Transverse colon (tissue), 4 donors: ENCODE measurements around the gene TALDO1. TPM values are rescaled to one million over a fixed set of nuclear protein-coding genes. Genes with fewer than 3 reads are reported as not detected.

Experiments
- DNase-seq: peaks from one replicate; pipeline ENCODE4 v3.0.0-alpha.2; 2019
- H3K27ac ChIP-seq, 4 donors: fragments of 200-600 bp; sonication (generic); 2 replicates each; pipeline ENCODE4 v1.5.1; 2016 to 2018; ENCODE audit warnings: inconsistent platforms in 4 of 4
- H3K27me3 ChIP-seq: fragments of 200-600 bp; sonication (generic); 2 replicates; pipeline ENCODE4 v1.5.1; 2017; ENCODE audit warnings: inconsistent platforms
- H3K36me3 ChIP-seq, 4 donors: fragments of 200-600 bp; sonication (generic); 2 replicates each; pipeline ENCODE4 v1.5.1; 2017 to 2019; ENCODE audit warnings: inconsistent platforms in 4 of 4
- H3K4me1 ChIP-seq, 4 donors: fragments of 200-600 bp; sonication (generic); 2 replicates each; pipeline ENCODE4 v1.5.1; 2017 to 2020; ENCODE audit warnings: inconsistent platforms in 4 of 4
- H3K4me3 ChIP-seq, 4 donors: fragments of 200-600 bp; sonication (generic); 1 replicate in 1 of 4; 2 replicates in 3 of 4; pipeline versions ENCODE4 v1.5.1 to v1.6.1; 2017 to 2019; ENCODE audit warnings: inconsistent platforms in 4 of 4
- H3K9me3 ChIP-seq, 2 donors: fragments of 200-600 bp; sonication (generic); 2 replicates each; pipeline ENCODE4 v1.5.1; 2017 to 2019; ENCODE audit warnings: inconsistent platforms in 2 of 2
- EP300 ChIP-seq: sonication (generic); formaldehyde crosslinking; IDR thresholded peaks from one replicate; pipeline ENCODE4 v1.6.1; 2017; ENCODE audit warnings: antibody characterized with exemption, low read depth
- POLR2A ChIP-seq: fragments of 450-650 bp; IDR thresholded peaks from one replicate; pipeline ENCODE4 v1.6.1; 2016; ENCODE audit warnings: antibody characterized with exemption, mild to moderate bottlenecking, moderate library complexity
- POLR2AphosphoS5 ChIP-seq, 3 donors: sonication (generic); formaldehyde crosslinking; IDR thresholded peaks; one replicate each; pipeline ENCODE4 v1.6.1; 2016; ENCODE audit warnings: antibody characterized with exemption in 3 of 3
- WGBS, 2 donors: methylation state at CpG; one replicate each; pipeline ENCODE4 v1.1.5; 2018; ENCODE audit warnings: low coverage in 1 of 2; 5-methylcytosine and 5-hydroxymethylcytosine counted together
- in situ Hi-C, 4 donors: fragments of 200-750 bp; cut with MboI; loops; one replicate each; pipeline versions ENCODE4 v1.15.0 to v1.15.1; 2017; ENCODE audit warnings: low sequenced_read_pairs in 3 of 4, low pct_ligation_motif_present in 1 of 4, low pct_unique_long_range_greater_than_20kb in 1 of 4
- intact Hi-C: fragments of 100-400 bp; cut with DNase I; formaldehyde crosslinking; loops from one replicate; pipeline ENCODE4 v1.15.1; 2023; ENCODE audit warnings: low total_unique reads
- total RNA-seq, 4 donors: library from RNA; depleted of rRNA; stranded (reverse); fragments of >200 nt; gene quantifications; one replicate each; pipeline ENCODE4 v1.1.0, GENCODE V29; 2016
- TF ChIP-seq, protein P1 (sequence below), 5 experiments: fragments of 200-600 bp in 3 of 5; fragments of 450-650 bp in 2 of 5; sonication (generic) in 3 of 5; IDR thresholded peaks; 1 replicate in 2 of 5; 2 replicates in 3 of 5; pipeline ENCODE4 v1.5.1; 2016 to 2017; ENCODE audit warnings: antibody characterized with exemption in 5 of 5, inconsistent platforms in 3 of 5, mild to moderate bottlenecking in 2 of 5, moderate library complexity in 1 of 5

Gene TALDO1
- total RNA-seq, 4 donors from 2014 or later, result 124 to 164 (median 141) TPM

DNA sequence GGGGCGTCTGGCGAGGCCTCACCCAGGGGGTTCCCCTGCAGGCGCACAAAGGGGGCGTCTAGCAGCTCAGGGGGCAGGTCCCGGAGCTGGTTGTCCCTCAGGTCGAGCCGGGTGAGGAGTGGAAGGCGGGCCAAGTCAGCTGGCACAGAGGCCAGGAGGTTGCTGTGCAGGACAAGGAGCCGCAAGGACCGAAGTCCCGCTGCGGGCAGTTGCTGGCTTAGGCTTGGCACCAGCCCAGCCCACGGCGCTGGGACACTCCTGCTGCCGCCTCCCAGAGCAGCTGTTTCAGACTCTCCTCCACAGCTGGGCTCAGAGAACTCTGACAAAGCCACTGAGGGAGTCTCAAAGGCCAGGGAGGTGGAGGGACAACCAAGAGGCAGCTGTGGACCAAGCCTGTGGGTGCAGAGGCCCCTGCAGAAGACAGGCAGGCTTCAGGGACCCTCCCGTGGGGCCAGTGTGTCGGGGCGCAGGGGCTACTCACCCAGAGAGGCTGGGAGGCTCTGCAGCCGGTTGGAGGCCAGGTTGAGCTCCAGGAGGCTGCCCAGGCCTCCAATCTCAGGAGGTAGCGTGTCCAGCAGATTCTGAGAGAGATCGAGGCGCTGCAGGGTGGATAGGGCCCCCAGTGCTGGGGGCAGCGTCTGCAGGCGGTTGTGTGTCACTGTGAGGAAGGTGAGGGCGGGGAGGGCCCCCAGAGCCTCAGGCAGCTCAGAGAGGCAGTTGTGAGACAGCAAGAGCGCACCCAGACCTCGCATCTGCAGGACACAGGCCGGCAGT, 55.6 kb downstream of the TALDO1 start:
- Histone ChIP-seq H3K27me3 (no peaks in the 10 kb centered on the region), H3K36me3 (no peaks in the 10 kb centered on the region), H3K27ac (no peak overlapping the region), H3K4me3 (no peak overlapping the region), H3K9me3 (no peaks in the 10 kb centered on the region), H3K4me1 (peaks cover 14 to 29% (median 24%) of the 10 kb centered on the region in 4 donors)
- TF ChIP-seq EP300, result no peak
- no peak for TF ChIP-seq POLR2A
- TF ChIP-seq, protein P1, sequence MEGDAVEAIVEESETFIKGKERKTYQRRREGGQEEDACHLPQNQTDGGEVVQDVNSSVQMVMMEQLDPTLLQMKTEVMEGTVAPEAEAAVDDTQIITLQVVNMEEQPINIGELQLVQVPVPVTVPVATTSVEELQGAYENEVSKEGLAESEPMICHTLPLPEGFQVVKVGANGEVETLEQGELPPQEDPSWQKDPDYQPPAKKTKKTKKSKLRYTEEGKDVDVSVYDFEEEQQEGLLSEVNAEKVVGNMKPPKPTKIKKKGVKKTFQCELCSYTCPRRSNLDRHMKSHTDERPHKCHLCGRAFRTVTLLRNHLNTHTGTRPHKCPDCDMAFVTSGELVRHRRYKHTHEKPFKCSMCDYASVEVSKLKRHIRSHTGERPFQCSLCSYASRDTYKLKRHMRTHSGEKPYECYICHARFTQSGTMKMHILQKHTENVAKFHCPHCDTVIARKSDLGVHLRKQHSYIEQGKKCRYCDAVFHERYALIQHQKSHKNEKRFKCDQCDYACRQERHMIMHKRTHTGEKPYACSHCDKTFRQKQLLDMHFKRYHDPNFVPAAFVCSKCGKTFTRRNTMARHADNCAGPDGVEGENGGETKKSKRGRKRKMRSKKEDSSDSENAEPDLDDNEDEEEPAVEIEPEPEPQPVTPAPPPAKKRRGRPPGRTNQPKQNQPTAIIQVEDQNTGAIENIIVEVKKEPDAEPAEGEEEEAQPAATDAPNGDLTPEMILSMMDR (IDR thresholded peaks at IDR 0.05), result no peak
- TF ChIP-seq POLR2AphosphoS5 (IDR thresholded peaks at IDR 0.05), result no peak
- in situ Hi-C loops, result no loop called here
- intact Hi-C loops, result no loop called here
- DNase-seq, result no peak
- WGBS, 2 donors, result 92% methylated on average over 24 of the region's 28 CpGs; no CpG with 5 or more reads in 1 of the 2 donors

DNA sequence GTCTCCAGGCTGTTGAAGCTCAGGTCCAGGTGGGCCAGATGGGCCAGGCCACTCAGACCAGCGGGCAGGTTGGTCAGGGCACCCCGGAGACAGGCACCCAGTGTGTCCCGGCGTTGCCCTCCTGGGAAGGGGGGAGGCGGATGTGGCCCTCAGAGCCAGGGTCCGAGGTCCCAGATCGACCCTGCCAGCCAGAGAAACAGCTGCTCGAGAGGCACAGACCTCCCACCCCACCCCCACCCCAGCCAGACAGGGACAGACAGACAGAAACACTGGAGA, 56.1 kb downstream of the TALDO1 start:
- Histone ChIP-seq H3K27me3 (no peaks in the 10 kb centered on the region), H3K4me3 (no peak overlapping the region), H3K9me3 (no peaks in the 10 kb centered on the region), H3K27ac (no peak overlapping the region), H3K36me3 (no peaks in the 10 kb centered on the region), H3K4me1 (peaks cover 15 to 32% (median 27%) of the 10 kb centered on the region in 4 donors)
- WGBS, 2 donors, result 95% methylated on average over 7 of the region's 8 CpGs; no CpG with 5 or more reads in 1 of the 2 donors
- no peak for DNase-seq
- no peak for TF ChIP-seq EP300
- no peak for TF ChIP-seq POLR2AphosphoS5 (IDR thresholded peaks at IDR 0.05)
- no peak for TF ChIP-seq POLR2A
- TF ChIP-seq, protein P1 (IDR thresholded peaks at IDR 0.05), result no peak
- in situ Hi-C loops, result no loop called here
- intact Hi-C loops, result no loop called here

DNA sequence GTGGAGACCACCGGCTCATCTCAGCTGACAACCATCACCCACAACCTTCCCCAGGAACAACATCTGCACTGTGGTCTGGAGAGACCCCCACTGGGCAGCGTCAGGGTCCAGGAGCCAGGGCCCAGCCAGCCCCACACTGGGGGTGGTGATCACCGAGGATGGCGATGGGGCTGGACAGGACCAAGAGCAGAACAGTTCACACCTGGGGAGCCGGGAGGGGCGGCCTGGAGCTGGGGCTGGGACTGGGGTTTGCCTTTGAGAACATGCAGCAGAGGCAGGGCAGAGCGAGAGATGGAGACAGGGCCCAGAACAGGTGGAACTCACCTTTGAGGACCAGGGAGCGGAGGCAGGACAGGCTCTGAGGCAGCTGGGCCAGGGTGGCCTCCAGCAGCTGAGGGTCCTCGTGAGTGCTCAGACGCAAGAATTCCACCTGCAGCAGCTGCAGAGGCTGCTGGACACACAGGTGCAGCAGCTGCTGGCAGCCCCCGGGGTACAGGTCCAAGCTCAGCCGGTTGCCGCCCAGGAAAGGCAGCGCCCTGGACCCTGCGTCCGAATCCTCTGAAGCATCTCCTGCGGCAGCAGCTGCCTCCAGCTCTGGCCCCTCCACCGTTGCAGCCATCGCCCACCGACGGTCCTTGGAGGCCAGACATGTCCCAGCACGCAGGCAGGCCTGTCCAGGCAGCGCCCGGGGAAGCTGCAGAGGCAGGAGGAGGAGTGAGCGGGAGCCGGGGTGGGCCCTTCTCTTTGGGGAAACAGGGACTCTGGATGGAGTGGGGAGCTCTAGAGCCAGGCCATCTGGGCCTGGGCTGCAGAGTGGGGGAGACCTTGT, 56.7 kb downstream of the TALDO1 start:
- intact Hi-C loops (no loop called here), in situ Hi-C loops (no loop called here)
- no peaks in the 10 kb centered on the region for H3K36me3 ChIP-seq
- 35% methylated on average over 22 of the region's 26 CpGs; no CpG with 5 or more reads in 1 of the 2 donors for WGBS, 2 donors
- peak overlapping the region in 3 of 4 donors; percentile 50 to 76 (median 58) for H3K4me3 ChIP-seq
- no peaks in the 10 kb centered on the region for H3K27me3 ChIP-seq
- no peaks in the 10 kb centered on the region for H3K9me3 ChIP-seq
- TF ChIP-seq, protein P1 (IDR thresholded peaks at IDR 0.05), result no peak
- TF ChIP-seq EP300 (no peak), POLR2AphosphoS5 (IDR thresholded peaks at IDR 0.05) (no peak), POLR2A (no peak)
- no peak for DNase-seq
- H3K4me1 ChIP-seq, result peaks cover 18 to 34% (median 30%) of the 10 kb centered on the region in 4 donors
- peak overlapping the region; percentile 87 to 93 (median 92) for H3K27ac ChIP-seq

DNA sequence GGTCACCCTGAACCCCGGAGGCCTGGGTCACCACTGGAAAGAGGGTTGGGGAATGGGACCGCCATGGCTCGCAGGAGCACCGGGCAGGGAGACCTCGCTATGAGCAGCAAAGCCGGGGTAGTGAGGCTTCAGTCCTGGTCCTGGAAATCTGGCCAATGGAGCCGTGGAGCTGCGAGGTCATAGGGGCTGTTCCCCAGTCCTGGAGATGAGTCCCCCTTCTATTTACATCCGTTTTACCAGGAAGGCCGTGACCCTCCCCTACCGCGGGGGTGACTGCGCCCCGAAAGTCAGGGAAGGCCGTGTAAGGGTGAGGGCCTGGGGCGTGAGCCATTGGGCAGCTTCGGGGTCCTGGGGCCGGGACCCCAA, 57.3 kb downstream of the TALDO1 start:
- H3K27me3 ChIP-seq, result no peaks in the 10 kb centered on the region
- H3K4me3 ChIP-seq, result peak overlapping the region; percentile 42 to 76 (median 54)
- in situ Hi-C loops (no loop called here), intact Hi-C loops (no loop called here)
- peaks cover 18 to 35% (median 31%) of the 10 kb centered on the region in 4 donors for H3K4me1 ChIP-seq
- peak overlapping the region; percentile 87 to 93 (median 92) for H3K27ac ChIP-seq
- WGBS, 2 donors, result 4% methylated on average over 18 of the region's 18 CpGs; no CpG with 5 or more reads in 1 of the 2 donors
- TF ChIP-seq EP300 (no peak), POLR2AphosphoS5 (IDR thresholded peaks at IDR 0.05) (no peak), POLR2A (no peak)
- TF ChIP-seq, protein P1 (IDR thresholded peaks at IDR 0.05), result no peak
- no peaks in the 10 kb centered on the region for H3K9me3 ChIP-seq
- H3K36me3 ChIP-seq, result no peaks in the 10 kb centered on the region
- no peak for DNase-seq
